Omental fat pad (tissue), 4 donors: ENCODE results near the gene INHBE. TPM values are rescaled to one million over a fixed set of nuclear protein-coding genes. Genes with fewer than 3 reads are reported as not detected.
"Not testable (repeated sequence)": the region's sequence is repeated elsewhere in the genome, so short reads cannot be mapped to it uniquely, and the experiment has no call there.

Experiments used
- ATAC-seq: fragments of 150-250 bp; one replicate; pipeline ENCODE4 v1.9.1; 2016; ENCODE audit warnings: mild to moderate bottlenecking, moderate library complexity; ENCODE audit not compliant: low FRiP score
- DNase-seq: peaks from one replicate; pipeline ENCODE4 v3.0.0-alpha.2; 2019; ENCODE audit warnings: low spot score
- CTCF ChIP-seq, 3 donors: fragments of 450-650 bp; IDR thresholded peaks; one replicate each; pipeline ENCODE4 v1.5.1; 2016 to 2017; ENCODE audit warnings: antibody characterized with exemption in 3 of 3, mild to moderate bottlenecking in 3 of 3, moderate library complexity in 2 of 3
- total RNA-seq, 4 donors: library from RNA; depleted of rRNA; stranded (reverse); fragments of >200 nt; gene quantifications; one replicate each; pipeline ENCODE4 v1.1.0, GENCODE V29; 2016

INHBE gene
- total RNA-seq, 4 donors from 2014 or later, result 0.25 TPM; not detected in 3

GRCh38 chr12:57420482-57420881 lies 34.6 kb upstream of the INHBE start:
- ATAC-seq (no peak), DNase-seq (no peak)
- no peak for TF ChIP-seq CTCF (IDR thresholded peaks at IDR 0.05)

- not testable (repeated sequence) for DNase-seq, ATAC-seq
These were observed 28.2 kb upstream of the INHBE start for GRCh38 chr12:57426948-57427347.

GRCh38 chr12:57428965-57429364 lies 26.1 kb upstream of the INHBE start:
- no peak for DNase-seq
- no peak for ATAC-seq

GRCh38 chr12:57429473-57430111 lies 25.5 kb upstream of the INHBE start:
- no peak for TF ChIP-seq CTCF (IDR thresholded peaks at IDR 0.05)
- no peak for DNase-seq
- ATAC-seq, result no peak

More at GRCh38 chr12:57428965-57429364, 26.1 kb upstream of the INHBE start:
- no peak for TF ChIP-seq CTCF (IDR thresholded peaks at IDR 0.05)

GRCh38 chr12:57430112-57430930 lies 24.8 kb upstream of the INHBE start:
- ATAC-seq (peak; percentile 83), DNase-seq (no peak)
- no peak for TF ChIP-seq CTCF (IDR thresholded peaks at IDR 0.05)

- peak; percentile 97 for ATAC-seq
- TF ChIP-seq CTCF (IDR thresholded peaks at IDR 0.05), result no peak
- peak; percentile 66 for DNase-seq
These were observed 24.1 kb upstream of the INHBE start, which contains the start of gene R3HDM2 for GRCh38 chr12:57430931-57431566. Gene R3HDM2, minus strand, starts transcription at chr12:57431043. Its CDS starts 120,615 bp downstream, at chr12:57310428.

- no peak for TF ChIP-seq CTCF (IDR thresholded peaks at IDR 0.05)
- ATAC-seq (no peak), DNase-seq (no peak)
These were observed 23.4 kb upstream of the INHBE start for GRCh38 chr12:57431654-57432188.
